Limb (tissue), 2 donors: Measurements from ENCODE around the gene SLC9A8.

ENCODE experiments used
- DNase-seq, 2 donors: peaks; one replicate each; pipeline ENCODE4 v3.0.0-alpha.2; 2016; ENCODE audit errors: extremely low spot score in 2 of 2

The SLC9A8 gene

DNA sequence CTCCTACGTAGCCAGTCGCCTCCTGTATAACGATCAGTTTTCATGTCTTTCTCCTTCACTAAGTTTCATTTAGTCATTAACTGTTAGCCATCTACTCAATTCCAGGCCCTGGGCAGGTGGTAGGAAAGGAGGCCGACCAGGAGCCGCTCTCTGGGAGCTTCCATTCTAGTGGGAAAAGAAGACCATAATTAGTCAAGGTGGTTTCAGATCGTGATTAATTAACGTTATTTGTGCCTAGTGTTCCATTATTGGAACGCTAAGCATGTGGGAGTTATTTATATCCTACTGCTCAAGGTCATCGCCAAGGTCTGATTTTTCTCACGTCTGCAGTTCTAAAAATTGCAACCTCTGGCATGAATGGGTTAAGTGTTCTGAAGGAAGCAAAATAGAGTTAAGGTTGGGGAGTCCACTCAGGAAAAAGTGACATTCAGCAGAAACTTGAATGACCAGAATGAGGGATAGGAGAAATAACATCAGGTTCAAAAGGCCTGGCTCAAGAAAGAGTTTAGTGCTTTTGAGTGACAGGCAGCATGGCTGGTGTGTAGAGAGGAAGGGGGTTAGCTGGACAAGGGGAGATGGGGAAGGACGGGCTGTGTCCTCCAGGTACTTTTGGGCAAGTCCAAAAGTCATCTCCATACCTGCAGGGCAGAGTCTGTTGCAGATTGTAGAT, 812 bp downstream of the SLC9A8 start:
- no peak for DNase-seq

DNA sequence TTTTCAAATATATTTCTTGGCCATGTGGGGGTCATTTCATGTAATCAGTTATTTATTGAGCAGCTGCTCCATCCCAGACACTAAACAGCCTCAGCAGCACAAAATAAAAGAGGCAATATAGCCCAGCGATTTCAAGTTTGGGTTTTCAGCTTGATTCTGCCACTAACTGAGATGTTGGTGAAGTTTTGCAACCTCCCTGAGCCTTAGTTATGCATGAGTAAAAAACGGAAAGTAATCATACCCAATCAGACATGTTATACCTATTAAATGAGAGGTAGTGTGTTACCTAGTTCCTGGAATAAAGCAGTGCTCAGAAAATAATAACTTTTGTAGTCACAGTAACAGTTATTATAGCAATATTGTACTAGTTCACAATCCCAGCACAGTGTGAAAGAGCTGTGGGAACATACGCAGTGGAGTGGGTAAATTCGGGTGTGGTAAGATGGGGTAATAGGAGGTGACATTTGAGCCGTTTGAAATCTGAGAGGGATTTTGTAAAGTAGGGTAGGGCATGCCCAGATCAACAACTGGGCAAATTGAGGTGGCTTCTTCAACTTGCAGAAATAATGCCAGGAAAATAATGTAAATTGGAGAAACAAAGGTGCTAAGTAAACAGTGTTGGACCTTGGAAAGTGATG, 1.5 kb downstream of the SLC9A8 start:
- no peak for DNase-seq

DNA sequence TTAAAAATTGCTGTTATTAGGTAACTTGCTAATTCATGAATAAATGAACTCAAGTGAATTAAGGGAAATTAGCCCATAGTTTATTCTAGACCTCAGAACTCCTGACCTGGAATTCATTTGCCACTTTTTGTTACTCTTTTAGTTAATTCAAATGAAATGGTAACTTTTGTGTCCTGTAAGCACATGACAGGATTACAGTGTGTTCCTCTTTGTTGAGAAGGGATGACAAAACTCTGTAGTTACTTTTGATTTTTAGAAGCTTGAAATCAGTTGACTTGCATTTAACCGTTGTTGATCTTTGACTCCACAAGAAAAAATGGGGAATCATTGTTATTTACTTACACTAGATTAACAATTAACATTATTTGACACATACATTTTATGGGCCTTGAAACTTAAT, 6.2 kb downstream of the SLC9A8 start:
- no peak for DNase-seq

DNA sequence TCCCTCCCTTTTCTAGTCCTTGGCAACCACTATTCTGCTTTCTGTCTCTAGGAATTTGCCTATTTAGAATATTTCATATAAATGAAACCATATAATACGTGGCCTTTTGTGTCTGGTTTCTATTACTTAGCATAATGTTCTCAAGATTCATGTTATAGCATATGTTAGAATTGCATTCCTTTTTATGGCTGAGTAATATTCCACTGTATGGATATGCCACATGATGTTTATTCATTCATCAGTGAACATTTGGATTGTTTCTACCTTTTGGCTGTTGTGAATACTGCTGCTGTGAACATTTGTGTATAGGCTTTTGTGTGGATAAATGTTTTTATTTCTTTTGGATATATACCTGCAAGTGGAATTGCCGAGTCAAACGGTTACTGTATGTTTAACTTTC, 7.1 kb downstream of the SLC9A8 start:
- DNase-seq, result no peak

DNA sequence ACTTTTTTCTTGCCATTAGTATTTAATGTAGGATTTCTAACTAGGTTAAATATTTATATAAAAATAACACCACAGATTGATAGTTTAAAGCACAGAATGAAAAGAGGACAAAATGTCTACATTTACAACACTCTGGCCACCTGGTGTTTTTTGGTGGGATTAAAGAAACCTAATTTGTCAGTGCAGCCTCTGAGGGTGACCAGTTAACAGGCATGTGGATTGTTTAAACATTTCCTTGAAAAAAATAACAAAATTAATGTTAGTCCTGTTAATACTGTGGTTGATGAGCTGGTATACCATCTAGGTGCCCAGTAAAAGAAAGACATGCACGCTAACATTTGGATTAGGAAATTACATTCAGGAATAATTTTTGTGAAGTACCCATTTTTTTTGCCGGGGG, 8.8 kb downstream of the SLC9A8 start:
- DNase-seq, result no peak

DNA sequence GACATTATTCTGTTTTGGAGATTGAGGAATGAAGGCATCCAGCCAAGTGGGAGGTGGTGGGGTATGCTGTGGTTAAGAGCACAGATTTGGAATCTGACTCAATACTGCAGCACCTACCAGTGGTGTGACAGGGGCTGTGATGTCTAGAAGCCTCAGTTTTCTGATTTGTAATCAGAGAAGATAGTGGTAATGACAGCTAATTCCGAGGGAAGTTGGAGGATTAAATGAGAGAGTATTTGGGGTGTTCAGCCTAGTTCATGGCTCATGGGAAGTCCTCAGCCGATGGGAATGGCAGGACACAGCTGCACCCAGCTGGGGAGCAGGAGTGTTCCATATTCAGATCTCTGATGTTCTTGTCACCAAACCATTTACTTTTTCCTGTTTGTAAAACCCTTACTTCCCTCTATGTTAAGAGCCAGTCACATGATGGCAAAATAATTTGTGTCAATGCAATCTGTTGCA, 9.3 kb downstream of the SLC9A8 start:
- DNase-seq, result no peak

DNA sequence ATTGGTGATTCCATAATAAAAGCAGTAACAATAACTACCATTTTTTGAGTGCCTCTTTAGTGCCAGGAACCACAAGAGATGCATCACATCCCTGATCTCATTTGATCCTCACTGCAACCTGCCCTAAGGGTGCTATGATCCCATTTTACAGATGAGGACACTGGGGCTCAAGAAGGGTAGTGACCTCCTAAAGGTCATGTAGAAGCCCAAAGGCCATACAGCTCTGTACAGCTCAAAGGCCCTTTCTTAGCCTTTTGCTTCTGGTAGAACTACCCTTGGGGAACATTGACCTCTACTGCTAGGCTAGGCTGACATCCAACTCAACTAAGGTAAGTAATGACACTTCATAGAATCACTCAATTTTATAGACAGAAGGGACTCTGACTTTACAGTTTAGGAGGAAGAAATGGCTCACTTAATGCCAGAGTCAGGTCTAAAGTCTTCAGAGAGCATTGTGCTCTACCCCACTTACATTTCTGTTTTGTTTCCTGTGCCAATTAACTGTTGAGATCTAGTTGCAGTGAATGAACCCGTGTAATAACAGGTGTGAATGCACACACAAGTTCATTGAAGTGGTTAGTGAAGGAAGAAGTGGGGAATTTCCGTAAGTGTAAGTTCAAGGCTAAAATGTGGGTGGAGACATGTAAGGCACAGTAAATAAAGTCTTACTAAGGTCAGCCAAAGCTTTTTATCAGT, 10.7 kb downstream of the SLC9A8 start:
- DNase-seq, result no peak

DNA sequence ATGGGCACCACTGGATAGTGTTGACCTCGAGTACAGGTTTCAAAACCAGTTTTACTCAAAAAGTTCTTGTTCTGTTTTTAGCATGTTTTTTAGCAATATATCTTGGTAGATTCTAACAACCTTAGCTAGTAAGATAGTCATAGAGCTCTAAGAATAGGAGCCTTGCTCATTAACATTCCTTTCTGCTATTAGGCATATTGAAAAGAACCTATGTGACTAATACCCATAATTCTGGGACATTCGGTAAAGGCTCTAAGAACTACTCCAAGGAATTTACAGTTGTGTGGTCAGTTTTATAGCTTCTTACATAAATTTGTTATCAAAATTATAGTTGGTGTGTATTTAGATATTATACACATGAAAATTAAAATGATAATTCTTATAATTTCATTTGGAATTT, 11.6 kb downstream of the SLC9A8 start:
- no peak for DNase-seq

DNA sequence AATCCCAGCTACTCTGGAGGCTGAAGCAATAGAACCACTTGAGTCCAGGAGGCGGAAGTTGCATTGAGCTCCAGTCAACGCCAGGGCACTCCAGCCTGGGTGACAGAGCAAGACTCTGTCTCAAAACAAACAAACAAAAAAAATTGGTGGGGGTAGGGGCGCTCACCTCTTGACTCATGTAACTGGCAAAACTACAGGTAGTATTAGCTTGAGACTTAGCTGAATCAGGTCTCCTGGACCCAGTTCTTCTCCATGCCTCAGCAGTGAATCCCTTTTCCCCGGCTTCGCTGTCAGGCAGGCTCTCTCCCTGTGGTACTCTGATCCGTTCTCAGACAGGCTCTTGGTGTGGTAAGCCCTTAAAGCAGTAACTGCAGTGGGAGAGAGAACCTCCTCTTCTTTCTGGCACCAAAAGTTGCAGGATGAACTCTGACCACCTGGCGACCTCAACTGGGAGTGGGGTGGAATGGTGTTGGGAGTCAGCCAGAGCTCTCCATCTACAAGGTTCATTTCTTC, 12.9 kb downstream of the SLC9A8 start:
- DNase-seq, result peak in 1 of 2 donors; percentile 7

DNA sequence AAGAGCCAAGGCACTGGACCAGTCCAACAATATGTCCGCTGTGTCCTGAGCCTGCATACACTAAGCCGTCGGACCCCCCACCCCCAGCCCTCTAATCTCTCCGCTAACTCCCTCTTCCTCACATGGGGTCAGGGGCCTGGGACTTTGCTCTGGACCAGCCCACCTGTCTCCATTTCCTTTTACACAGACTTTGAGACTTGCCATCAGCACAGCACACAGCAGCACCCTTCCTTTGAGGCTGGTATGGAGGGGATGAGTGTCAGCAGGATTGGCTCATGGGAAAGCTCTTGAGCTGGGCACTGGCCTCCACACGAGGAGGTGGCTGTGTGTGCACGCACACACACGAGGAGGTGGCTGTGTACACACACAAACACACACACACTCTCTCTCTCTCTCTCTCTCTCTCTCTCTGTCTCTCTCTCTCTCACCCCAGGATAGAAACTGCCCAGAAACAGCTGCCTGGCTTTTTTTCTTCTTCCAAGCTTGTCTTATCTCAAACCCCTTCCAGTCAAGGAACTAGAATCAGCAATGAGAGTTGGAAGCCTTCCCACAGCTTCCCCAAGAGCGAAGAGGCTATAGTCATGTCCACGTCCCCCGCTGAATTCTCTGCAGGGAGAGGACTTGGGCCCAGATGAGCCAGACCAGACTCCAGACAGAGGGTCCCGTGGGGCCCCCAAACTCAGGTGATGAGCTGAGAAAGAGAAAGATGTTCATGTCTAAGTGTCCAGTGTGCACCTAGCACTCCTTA, 18.6 kb downstream of the SLC9A8 start:
- DNase-seq, result no peak

DNA sequence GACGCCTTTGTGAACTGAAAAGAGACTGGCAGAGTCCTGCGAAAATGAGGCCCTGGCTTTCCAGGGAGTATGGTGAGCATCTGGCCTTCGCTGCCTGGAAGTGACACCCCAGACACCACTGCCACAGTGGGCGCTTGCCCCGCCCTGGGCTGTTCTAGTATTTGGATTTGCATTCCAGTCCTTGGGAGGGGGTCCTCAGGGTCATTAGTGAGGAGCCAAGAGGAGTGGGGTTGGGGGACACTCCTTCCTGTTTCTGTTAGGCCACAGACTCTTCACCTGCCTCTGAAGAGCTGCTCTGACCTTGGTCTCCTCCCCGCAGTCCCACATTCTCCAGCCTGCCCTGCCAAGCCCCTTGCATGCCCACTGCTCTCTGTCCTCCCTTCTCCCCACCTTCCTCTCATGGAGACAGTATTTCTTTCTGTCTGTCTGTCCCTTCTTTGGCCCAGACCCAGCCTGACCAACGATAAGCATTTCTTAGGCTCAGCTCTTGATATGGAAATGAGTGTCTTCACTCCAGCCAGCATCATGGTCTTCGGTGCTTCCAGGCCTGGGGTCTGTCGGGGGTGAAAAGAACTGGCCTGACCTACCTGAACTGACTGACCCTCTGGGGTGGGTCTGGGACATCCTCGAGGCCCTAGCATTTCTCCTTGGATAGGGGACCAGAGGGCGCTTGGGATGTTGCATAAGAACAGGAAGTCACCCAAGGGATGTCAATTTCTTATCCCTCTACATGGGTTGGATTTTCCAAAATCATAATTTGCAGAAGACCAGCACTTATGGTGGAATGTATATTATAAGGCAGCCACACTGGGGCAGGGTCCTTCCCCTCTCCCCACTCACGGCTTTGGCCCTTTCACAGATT, 19.4 kb downstream of the SLC9A8 start:
- no peak for DNase-seq

DNA sequence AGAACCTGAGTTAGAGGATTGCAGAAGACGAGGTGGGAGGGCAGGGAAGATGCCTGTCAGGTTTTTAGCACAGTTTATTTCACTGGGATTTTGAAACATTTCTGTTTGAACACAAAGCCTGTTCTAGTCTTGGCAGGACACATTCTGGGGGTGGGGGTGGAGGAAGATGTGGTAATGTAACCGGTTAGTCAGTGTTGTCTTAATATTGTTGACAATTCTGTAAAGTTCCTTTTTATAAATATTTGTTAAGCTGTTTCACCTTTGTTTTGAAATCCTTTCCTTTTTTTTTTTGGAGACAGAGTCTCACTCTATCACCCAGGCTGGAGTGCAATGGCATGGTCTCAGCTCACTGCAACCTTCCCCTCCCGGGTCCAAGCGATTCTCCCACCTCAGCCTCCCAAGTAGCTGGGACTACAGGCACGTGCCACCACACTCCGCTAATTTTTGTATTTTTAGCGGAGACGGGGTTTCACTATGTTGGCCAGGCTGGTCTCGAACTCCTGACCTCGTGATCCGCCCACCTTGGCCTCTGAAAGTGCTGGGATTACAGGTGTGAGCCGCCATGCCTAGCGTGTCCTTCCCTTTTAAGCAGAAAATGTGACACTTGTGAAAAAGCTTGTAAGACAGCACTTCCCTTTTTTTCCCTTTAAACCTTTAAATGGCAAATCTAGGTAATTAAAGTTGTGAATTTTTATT, 20.2 kb downstream of the SLC9A8 start:
- DNase-seq, result no peak

DNA sequence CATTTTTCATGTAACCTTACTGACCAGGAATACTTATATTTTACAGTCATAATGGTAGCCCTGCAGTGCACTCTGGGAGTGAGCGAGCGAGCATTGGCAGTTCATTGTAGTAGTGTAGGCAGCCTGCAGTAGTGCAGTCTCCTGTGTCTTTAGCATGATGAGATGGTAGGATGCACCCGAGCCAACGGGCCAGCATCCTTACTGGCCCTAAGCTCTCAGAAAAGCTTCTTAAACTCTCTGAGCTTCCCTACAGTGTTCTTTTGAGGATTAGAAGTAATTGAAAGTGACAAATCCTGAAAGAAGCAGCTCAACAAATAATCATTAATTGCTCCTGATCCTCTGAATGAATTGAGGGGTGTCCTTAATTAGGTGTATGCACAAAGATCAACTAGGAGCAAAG, 20.9 kb downstream of the SLC9A8 start:
- no peak for DNase-seq

DNA sequence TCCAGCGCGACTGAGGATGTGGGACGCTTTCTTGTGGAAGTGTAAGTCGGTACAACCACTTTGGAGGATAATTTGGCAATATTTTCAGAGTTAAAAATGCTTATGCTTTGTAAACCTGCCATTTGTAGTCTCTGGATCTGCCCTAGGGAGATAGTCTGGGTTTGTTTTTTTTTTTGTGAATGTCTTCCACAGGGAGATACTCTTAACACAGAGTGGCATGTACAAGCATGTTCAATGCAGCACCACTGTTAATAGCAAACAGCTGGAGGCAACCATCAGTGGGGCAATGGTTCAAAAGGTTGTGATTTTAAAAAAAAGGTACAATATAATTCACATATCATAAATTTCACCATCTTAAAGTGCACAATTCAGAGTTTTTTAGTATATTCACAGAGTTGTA, 22.4 kb downstream of the SLC9A8 start:
- no peak for DNase-seq

DNA sequence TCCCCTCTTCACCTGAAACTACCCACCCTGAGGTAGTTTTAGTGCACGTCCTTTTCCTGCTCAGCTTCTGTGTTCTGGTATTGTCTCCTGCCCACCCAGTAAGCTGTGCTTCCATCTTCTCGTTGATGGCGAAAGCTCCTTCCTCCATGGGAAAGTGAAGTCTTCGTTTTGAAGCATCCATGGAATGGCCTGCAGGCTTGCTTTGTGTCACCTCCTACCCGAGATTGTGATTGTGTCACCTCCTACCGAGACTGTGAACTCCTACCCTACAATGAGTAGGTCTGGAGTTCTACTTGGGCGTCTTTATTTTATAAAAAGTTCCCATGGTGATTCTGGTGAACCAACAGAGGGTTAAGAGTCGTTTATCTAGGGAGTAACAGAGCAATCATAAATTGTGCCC, 25.9 kb downstream of the SLC9A8 start:
- no peak for DNase-seq

DNA sequence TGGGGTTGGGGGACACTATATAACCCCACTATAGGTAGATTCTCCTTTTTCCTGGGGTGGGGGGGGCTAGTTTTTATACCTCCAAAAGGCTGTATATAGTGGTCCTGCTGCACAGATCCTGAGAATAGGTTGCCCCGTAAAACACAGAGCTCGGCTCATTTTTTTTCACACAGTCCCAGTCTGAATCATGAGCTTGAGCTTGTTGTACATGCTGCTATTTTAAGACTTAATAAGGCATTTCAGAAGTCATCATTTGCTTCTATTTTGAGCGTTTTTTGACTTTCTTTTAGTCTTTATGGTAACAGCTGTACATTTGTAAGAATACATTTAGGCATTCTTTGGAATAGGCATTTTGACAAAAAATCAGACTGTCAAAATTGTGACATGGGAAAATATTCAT, 30.5 kb downstream of the SLC9A8 start:
- no peak for DNase-seq

DNA sequence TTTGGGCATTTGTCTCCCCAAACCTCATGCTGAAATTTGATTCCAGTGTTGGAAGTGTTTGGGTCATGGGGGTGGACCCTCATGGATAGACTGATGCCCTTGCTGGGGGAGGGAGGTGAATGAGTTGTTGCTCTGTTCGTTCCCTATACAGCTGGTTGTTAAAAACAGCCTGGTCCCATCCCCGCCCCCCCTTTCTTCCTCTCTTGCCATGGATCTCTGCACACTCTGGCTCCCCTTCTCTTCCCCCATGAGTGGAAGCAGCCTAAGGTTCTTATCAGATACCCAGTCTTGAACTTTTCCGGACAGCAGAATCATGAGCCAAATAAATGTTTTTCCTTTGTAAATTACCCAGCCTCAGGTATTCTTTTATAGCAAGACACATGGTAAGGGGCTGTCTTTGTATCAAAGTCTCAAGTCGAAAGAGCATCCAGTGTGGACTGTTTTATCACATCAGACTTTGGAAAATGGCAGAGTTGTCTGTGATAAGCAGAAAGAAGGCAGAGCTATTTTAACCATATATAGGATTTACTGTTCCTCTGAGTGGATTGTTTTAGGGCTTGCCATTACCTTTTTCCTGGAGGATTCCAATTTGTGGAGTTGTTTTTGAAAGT, 31.2 kb downstream of the SLC9A8 start:
- DNase-seq, result no peak

DNA sequence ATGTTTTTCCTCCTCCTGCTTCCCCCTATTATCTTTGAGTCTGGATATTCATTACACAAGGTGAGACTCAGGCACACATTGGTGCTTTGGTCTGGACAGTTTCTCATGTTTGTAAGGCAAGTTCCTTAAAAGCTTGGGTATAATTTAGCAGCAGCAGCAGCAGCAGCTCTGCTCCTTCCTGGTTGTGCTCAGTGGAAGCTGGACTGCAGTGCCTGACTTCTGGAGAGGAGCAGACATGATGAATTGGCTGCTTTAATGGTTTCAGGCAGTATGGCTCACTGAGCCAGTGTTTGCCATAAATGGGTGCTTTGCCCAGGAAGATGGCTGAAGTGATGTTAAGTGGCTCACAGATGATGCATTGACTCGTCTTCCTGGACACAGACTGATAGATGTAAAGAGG, 32.4 kb downstream of the SLC9A8 start:
- no peak for DNase-seq

DNA sequence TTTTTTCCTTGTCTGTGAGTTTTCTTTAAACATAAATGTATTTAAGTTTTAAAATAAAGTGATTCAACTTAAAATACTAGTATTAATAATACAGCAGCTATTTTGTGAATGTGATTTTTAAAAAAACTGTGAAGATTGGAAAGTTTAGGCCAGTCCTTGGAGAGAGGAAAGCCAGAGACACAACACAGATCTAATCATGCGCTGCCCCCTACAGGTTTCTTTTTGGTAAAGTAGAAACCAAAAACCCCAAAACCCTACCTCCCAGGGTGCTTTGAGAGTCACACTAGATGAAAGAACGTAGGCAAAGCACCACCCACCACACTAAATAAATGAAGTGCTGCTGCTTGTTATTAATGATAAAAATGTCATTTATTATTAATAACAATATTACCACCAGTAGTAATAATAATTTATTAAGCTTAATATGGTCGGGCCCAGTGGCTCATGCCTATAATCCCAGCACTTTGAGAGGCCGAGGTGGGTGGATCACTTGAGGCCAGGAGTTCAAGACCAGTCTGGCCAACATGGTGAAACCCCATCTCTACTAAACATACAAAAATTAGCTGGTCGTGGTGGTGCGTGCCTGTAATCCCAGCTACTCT, 33.7 kb downstream of the SLC9A8 start:
- DNase-seq, result peak; percentile 41 to 74
